ENCODE data around the gene SHBG. TPM values are rescaled to one million over a fixed set of nuclear protein-coding genes. Genes with fewer than 3 reads are reported as not detected.
A peak's percentile ranks its signal among the peaks of the same experiment; 100 is the strongest.

Gene SHBG, protein sequence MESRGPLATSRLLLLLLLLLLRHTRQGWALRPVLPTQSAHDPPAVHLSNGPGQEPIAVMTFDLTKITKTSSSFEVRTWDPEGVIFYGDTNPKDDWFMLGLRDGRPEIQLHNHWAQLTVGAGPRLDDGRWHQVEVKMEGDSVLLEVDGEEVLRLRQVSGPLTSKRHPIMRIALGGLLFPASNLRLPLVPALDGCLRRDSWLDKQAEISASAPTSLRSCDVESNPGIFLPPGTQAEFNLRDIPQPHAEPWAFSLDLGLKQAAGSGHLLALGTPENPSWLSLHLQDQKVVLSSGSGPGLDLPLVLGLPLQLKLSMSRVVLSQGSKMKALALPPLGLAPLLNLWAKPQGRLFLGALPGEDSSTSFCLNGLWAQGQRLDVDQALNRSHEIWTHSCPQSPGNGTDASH
- total RNA-seq (2021; fragmentation: NEBNext Ultra II Directional; extraction: Animal tissue kit (Norgen Biotek cat#: 25700)): 1 to 10 TPM in 1 of 6 experiments, under 1 TPM in 5; 0.36 to 1.2 (median 0.79) TPM
- long read RNA-seq, partial matches to known transcripts: 0 of 1 reads
- long read RNA-seq, other reads (novel, unspliced or antisense): 1 of 1 reads

DNA sequence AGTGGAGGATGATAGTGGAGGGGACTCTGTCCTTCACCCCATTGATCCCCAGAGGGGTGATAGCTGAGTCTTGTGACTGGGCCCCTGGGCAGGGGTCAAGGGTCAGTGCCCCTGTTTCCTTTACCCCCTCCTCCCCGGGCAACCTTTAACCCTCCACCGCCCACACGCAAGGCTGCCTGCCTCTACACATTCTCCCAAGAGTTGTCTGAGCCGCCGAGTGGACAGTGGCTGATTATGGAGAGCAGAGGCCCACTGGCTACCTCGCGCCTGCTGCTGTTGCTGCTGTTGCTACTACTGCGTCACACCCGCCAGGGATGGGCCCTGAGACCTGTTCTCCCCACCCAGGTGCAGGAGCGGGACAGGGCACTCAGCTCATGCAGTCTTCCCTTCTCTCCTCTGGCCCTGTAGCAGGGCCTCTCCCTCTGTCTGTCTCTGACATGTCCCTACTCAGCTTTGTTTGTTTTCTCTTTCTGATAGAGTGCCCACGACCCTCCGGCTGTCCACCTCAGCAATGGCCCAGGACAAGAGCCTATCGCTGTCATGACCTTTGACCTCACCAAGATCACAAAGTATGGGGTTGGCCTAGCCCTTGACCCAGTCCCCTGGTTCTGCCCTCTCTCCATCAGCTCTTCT lies at the start of gene SHBG:
SHBG (plus strand) TSS at position 197 of the 633 bp plus-strand sequence; CDS start at position 235, 38 bp downstream.
- peaks cover 10% of the 10 kb centered on the region; the same call in 1 of the 2 replicates for H3K4me1 Mint-ChIP-seq (ENCODE audit: low read depth)
- H3K36me3 Mint-ChIP-seq (ENCODE audit: low read depth): peaks cover 4% of the 10 kb centered on the region; the same call in 1 of the 2 replicates
- H3K27ac Mint-ChIP-seq: no peak within 1 kb of the TSS
- TF ChIP-seq CTCF (IDR thresholded peaks at IDR 0.05): no peak
- no peaks in the 10 kb centered on the region for H3K9me3 Mint-ChIP-seq
- no peaks in the 10 kb centered on the region; the same call in 1 of the 2 replicates for H3K27me3 Mint-ChIP-seq (ENCODE audit: insufficient read depth)
- H3K4me3 Mint-ChIP-seq: no peak within 1 kb of the TSS
- DNase-seq: no peak

- peaks cover 55% of the 10 kb centered on the region for H3K36me3 Mint-ChIP-seq (ENCODE audit: low read depth)
- TF ChIP-seq CTCF (IDR thresholded peaks at IDR 0.05): no peak
- H3K4me1 Mint-ChIP-seq (ENCODE audit: low read depth): peaks cover 88% of the 10 kb centered on the region
- DNase-seq: no peak
- peaks cover 44% of the 10 kb centered on the region for H3K27me3 Mint-ChIP-seq (ENCODE audit: insufficient read depth)
- peaks cover 6% of the 10 kb centered on the region for H3K9me3 Mint-ChIP-seq
- peak overlapping the region; percentile 97 for H3K27ac Mint-ChIP-seq
- peak overlapping the region; percentile 71 for H3K4me3 Mint-ChIP-seq
Measured at GRCh38 chr17:7580604-7581575, 49.0 kb upstream of the SHBG start.

GRCh38 chr17:7582396-7583252 lies 47.3 kb upstream of the SHBG start:
- Mint-ChIP-seq H3K27ac (peak overlapping the region; percentile 100), H3K36me3 (ENCODE audit: low read depth) (peaks cover 42% of the 10 kb centered on the region), H3K9me3 (peaks cover 6% of the 10 kb centered on the region), H3K4me1 (ENCODE audit: low read depth) (peaks cover 88% of the 10 kb centered on the region), H3K4me3 (peak overlapping the region; percentile 44), H3K27me3 (ENCODE audit: insufficient read depth) (peaks cover 35% of the 10 kb centered on the region)
- TF ChIP-seq CTCF (IDR thresholded peaks at IDR 0.05): peak; percentile 17; the same call in 1 of the 2 replicates
- no peak for DNase-seq

DNA sequence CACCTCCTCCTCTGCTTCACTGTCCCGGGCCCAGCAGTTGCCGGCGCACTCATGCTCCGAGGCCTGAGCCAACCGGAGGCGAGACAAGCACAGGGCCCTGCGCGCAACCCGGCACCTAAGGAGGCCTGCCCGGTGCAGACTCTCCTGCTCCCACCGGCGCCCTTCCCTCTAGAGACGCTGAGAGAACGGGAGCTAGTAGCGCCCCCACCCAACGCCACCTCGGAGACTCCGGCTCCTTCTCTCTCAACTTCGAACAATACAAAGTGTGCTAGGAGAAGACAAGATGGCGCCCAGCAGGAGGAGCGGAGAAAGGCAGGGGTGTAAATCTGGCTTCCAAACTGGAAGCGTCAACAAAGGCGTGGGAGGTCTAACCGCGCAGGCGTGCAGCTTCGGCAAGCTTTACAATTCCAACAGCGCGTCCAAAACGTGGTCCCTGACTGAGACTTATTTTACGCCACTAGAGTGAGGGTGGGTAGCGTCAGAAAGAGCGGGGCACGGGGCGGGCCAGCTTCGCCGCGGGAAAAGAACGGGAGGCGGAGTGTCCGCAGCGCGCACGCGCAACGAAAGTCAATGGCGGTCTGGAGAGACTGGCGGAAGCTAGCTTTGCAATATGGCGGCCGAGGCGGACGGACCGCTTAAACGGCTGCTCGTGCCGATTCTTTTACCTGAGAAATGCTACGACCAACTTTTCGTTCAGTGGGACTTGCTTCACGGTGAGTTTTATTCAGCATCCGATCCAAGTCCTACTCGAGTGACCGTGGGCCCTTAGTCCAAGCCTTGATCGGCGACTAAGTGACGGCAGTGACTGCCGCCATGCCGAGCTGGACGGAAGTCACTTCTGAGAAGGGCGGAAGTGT lies 46.5 kb upstream of the SHBG start, which contains the start of gene MPDU1:
MPDU1 (plus strand) TSS at position 600 of the 857 bp plus-strand sequence; CDS start at position 611, 11 bp downstream.
- Mint-ChIP-seq H3K27ac (peak within 1 kb of the TSS; percentile 100), H3K4me3 (peak within 1 kb of the TSS; percentile 96), H3K36me3 (ENCODE audit: low read depth) (peaks cover 36% of the 10 kb centered on the region), H3K9me3 (peaks cover 6% of the 10 kb centered on the region), H3K27me3 (ENCODE audit: insufficient read depth) (peaks cover 30% of the 10 kb centered on the region), H3K4me1 (ENCODE audit: low read depth) (peaks cover 88% of the 10 kb centered on the region)
- TF ChIP-seq CTCF (IDR thresholded peaks at IDR 0.05): no peak; the same call in 1 of the 2 replicates
- DNase-seq: peak; percentile 91

All from HFFc6 (cell line).